H1 (cell line): ENCODE data around the gene WDR89. TPM values are rescaled to one million over a fixed set of nuclear protein-coding genes. Genes with fewer than 3 reads are reported as not detected.
"Not testable (repeated sequence)": the region's sequence is repeated elsewhere in the genome, so short reads cannot be mapped to it uniquely, and the experiment has no call there.

Experiments
- CTCF ChIA-PET: fragments of 300-600 bp; sonication (Branson Sonifier 250); formaldehyde crosslinking; loops from one replicate; lab custom pipeline; 2021; ENCODE audit not compliant: partially characterized antibody; lab: Charles Lee
- POLR2A ChIA-PET: fragments of 300-600 bp; sonication (Branson Sonifier 250); formaldehyde crosslinking; loops from one replicate; lab custom pipeline; 2021; ENCODE audit warnings: inconsistent platforms; ENCODE audit not compliant: partially characterized antibody; lab: Charles Lee
- DNase-seq, 2 experiments: peaks; one replicate each; pipeline versions ENCODE4 v3.0.0 to v3.0.0-alpha.2; 2010 to 2022; ENCODE audit warnings: low spot score in 2 of 2, low read depth in 1 of 2, mixed read lengths in 1 of 2
- FAIRE-seq: peaks from 2 replicates; lab custom pipeline; 2011; peaks lifted over from hg19 to GRCh38; lab: Jason Lieb, UNC
- H2AFZ ChIP-seq: 2 replicates; pipeline ENCODE4 v1.8.1; 2012; ENCODE audit warnings: low read length, inconsistent platforms
- H2AK5ac ChIP-seq: 2 replicates; pipeline ENCODE4 v1.6.1; 2013; ENCODE audit warnings: low read depth, low read length
- H2BK120ac ChIP-seq: replicated peaks from 2 replicates; pipeline ENCODE3; 2013; ENCODE audit warnings: low read depth, low read length, inconsistent platforms
- H2BK12ac ChIP-seq: 2 replicates; pipeline ENCODE4 v1.6.1; 2013; ENCODE audit warnings: low read depth, low read length
- H2BK15ac ChIP-seq: 2 replicates; pipeline ENCODE4 v1.6.1; 2013; ENCODE audit warnings: low read length
- H2BK20ac ChIP-seq: 2 replicates; pipeline ENCODE4 v1.6.1; 2013; ENCODE audit warnings: low read length
- H2BK5ac ChIP-seq: 2 replicates; pipeline ENCODE4 v1.6.1; 2013; ENCODE audit warnings: low read depth, low read length
- H3K14ac ChIP-seq: 2 replicates; pipeline ENCODE4 v1.6.1; 2013; ENCODE audit warnings: inconsistent platforms; ENCODE audit not compliant: insufficient read length
- H3K18ac ChIP-seq: 2 replicates; pipeline ENCODE4 v1.6.1; 2013; ENCODE audit warnings: low read length; ENCODE audit errors: extremely low read depth
- H3K23ac ChIP-seq: 2 replicates; pipeline ENCODE4 v1.6.1; 2013; ENCODE audit warnings: inconsistent platforms; ENCODE audit not compliant: insufficient read length
- H3K23me2 ChIP-seq: 2 replicates; pipeline ENCODE4 v1.6.1; 2013; ENCODE audit warnings: low read depth, low read length
- H3K27ac ChIP-seq: 2 replicates; pipeline ENCODE4 v1.6.1; 2011; ENCODE audit warnings: low read depth, low read length, inconsistent platforms
- H3K27me3 ChIP-seq, 4 experiments: replicated peaks in 1 of 4; 1 replicate in 1 of 4; 2 replicates in 3 of 4; pipeline versions ENCODE4 v1.6.1 to v1.8.1; 2011 to 2013; ENCODE audit warnings: low read length in 3 of 4, mild to moderate bottlenecking in 3 of 4, inconsistent platforms in 2 of 4, mixed read lengths in 2 of 4, moderate library complexity in 1 of 4; ENCODE audit not compliant: control insufficient read depth in 3 of 4, insufficient read depth in 3 of 4; ENCODE audit errors: extremely low read depth in 1 of 4
- H3K36me3 ChIP-seq, 4 experiments: 2 replicates each; pipeline versions ENCODE4 v1.6.1 to v1.8.1; 2011 to 2013; ENCODE audit warnings: mild to moderate bottlenecking in 4 of 4, low read length in 3 of 4, moderate library complexity in 2 of 4, control low read depth in 1 of 4, inconsistent platforms in 1 of 4; ENCODE audit not compliant: insufficient read depth in 4 of 4, control insufficient read depth in 2 of 4
- H3K4ac ChIP-seq: replicated peaks from 2 replicates; pipeline ENCODE3; 2013; ENCODE audit warnings: low read length, low read depth, mixed read lengths, inconsistent platforms; ENCODE audit not compliant: insufficient read length
- H3K4me1 ChIP-seq, 4 experiments: replicated peaks in 1 of 4; 1 replicate in 1 of 4; 2 replicates in 3 of 4; pipeline versions ENCODE4 v1.6.1 to v1.8.1; 2011 to 2013; ENCODE audit warnings: low read length in 3 of 4, inconsistent platforms in 2 of 4, mixed read lengths in 1 of 4; ENCODE audit not compliant: insufficient read depth in 4 of 4, control insufficient read depth in 3 of 4
- H3K4me2 ChIP-seq, 2 experiments: 2 replicates each; pipeline versions ENCODE4 v1.6.1 to v1.8.1; 2011 to 2013; ENCODE audit warnings: low read depth in 2 of 2, low read length in 2 of 2, control low read depth in 1 of 2, inconsistent platforms in 1 of 2, mild to moderate bottlenecking in 1 of 2; ENCODE audit not compliant: insufficient read depth in 1 of 2
- H3K4me3 ChIP-seq, 4 experiments: fragments of 200-600, 300-600 bp in 1 of 4; sonication (generic), shearing (Covaris generic), sonication (Bioruptor Twin) in 1 of 4; 2 replicates each; pipeline versions ENCODE4 v1.5.1 to v1.8.1; 2011 to 2016; ENCODE audit warnings: low read length in 4 of 4, low read depth in 3 of 4, control low read depth in 2 of 4, inconsistent platforms in 2 of 4, mild to moderate bottlenecking in 2 of 4, mixed read lengths in 1 of 4, moderate library complexity in 1 of 4; ENCODE audit not compliant: insufficient read depth in 2 of 4; ENCODE audit errors: extremely low read depth in 1 of 4
- H3K56ac ChIP-seq: replicated peaks from 2 replicates; pipeline ENCODE3; 2013; ENCODE audit warnings: low read depth, mild to moderate bottlenecking, mixed read lengths, low read length, inconsistent platforms; ENCODE audit not compliant: insufficient read length
- H3K79me1 ChIP-seq: 2 replicates; pipeline ENCODE4 v1.6.1; 2013; ENCODE audit warnings: low read depth, low read length, control low read depth
- H3K79me2 ChIP-seq, 2 experiments: 2 replicates each; pipeline versions ENCODE4 v1.6.1 to v1.8.1; 2012 to 2013; ENCODE audit warnings: low read length in 2 of 2, mild to moderate bottlenecking in 2 of 2, inconsistent platforms in 1 of 2; ENCODE audit not compliant: insufficient read depth in 2 of 2, control insufficient read depth in 1 of 2
- H3K9ac ChIP-seq, 4 experiments: replicated peaks in 1 of 4; 1 replicate in 1 of 4; 2 replicates in 3 of 4; pipeline versions ENCODE4 v1.6.1 to v1.8.1; 2011 to 2013; ENCODE audit warnings: low read depth in 3 of 4, low read length in 3 of 4, control low read depth in 2 of 4, mild to moderate bottlenecking in 2 of 4, moderate library complexity in 2 of 4, inconsistent platforms in 1 of 4; ENCODE audit errors: extremely low read depth in 1 of 4
- H3K9me3 ChIP-seq, 2 experiments: 2 replicates each; pipeline versions ENCODE4 v1.6.1 to v1.8.1; 2012 to 2013; ENCODE audit warnings: mild to moderate bottlenecking in 2 of 2, moderate library complexity in 2 of 2, control low read depth in 1 of 2, inconsistent platforms in 1 of 2, low read depth in 1 of 2, low read length in 1 of 2, mixed read lengths in 1 of 2; ENCODE audit not compliant: insufficient read depth in 2 of 2
- H4K20me1 ChIP-seq, 2 experiments: replicated peaks in 1 of 2; 2 replicates each; pipeline versions ENCODE3 to v1.8.1; 2011 to 2013; ENCODE audit warnings: inconsistent platforms in 2 of 2, low read length in 2 of 2, mild to moderate bottlenecking in 1 of 2; ENCODE audit not compliant: insufficient read depth in 2 of 2, control insufficient read depth in 1 of 2
- H4K5ac ChIP-seq: 2 replicates; pipeline ENCODE4 v1.6.1; 2013; ENCODE audit warnings: low read length, low read depth, mixed read lengths, inconsistent platforms; ENCODE audit not compliant: insufficient read length
- H4K8ac ChIP-seq: 2 replicates; pipeline ENCODE4 v1.8.0; 2013; ENCODE audit warnings: mild to moderate bottlenecking, moderate library complexity, low read length, inconsistent platforms; ENCODE audit not compliant: insufficient read depth; ENCODE audit errors: extremely low read depth
- H4K91ac ChIP-seq: replicated peaks from 2 replicates; pipeline ENCODE3; 2013; ENCODE audit warnings: low read length, mixed read lengths, inconsistent platforms; ENCODE audit not compliant: insufficient read length
- WGBS, 2 experiments: shearing (Covaris generic) in 1 of 2; methylation state at CpG; one replicate each; pipeline versions ENCODE4 v1.1.6 to v1.1.7; 2013 to 2015; ENCODE audit warnings: low lambda C conversion rate in 2 of 2, mixed read lengths in 2 of 2, inconsistent platforms in 1 of 2, low coverage in 1 of 2, missing lambda C conversion rate in 1 of 2; ENCODE audit not compliant: insufficient replicate concordance in 2 of 2, insufficient coverage in 1 of 2, insufficient read length in 1 of 2; ENCODE audit errors: extremely low coverage in 1 of 2, missing lambda C conversion rate in 1 of 2; 5-methylcytosine and 5-hydroxymethylcytosine counted together
- polyA plus RNA-seq, 7 experiments: library from polyadenylated mRNA; depleted of rRNA in 3 of 7; stranded (reverse) in 5 of 7; unstranded in 2 of 7; fragments of >200 nt in 5 of 7; fragments of 200-250 nt in 2 of 7; gene quantifications; 1 replicate in 5 of 7; 2 replicates in 1 of 7; 4 replicates in 1 of 7; pipeline versions ENCODE4 v1.2.1 to v1.2.3, GENCODE V29; 2011 to 2013; ENCODE audit warnings: missing spikeins in 2 of 7, mixed read lengths in 2 of 7
- total RNA-seq: library from RNA; stranded (reverse); fragmentation: NEBNext Ultra II Directional; extraction: Animal tissue kit (Norgen Biotek cat#: 25700); gene quantifications from 2 replicates; pipeline ENCODE4 v1.2.1, GENCODE V29; 2021

Gene WDR89
- total and polyA plus RNA-seq, 2 of the 8 experiments (the other 6 are each of a cell fraction or from before 2014, with no cell fraction given) = 8.3 to 32.9 TPM

- not testable (repeated sequence) for H2BK5ac ChIP-seq, H4K20me1 ChIP-seq
- CTCF ChIA-PET = interaction anchor here (1.1 kb wide), 1 partner anchor 14 kb away, joined by 4 read pairs; no protein-coding TSS in a partner anchor
Measured at GRCh38 chr14:63661881-63662280, 20.2 kb upstream of the WDR89 start.

More at GRCh38 chr14:63661881-63662280, 20.2 kb upstream of the WDR89 start:
- not testable (repeated sequence) for H3K4me2 ChIP-seq, H3K23ac ChIP-seq, H2BK120ac ChIP-seq, H3K4me1 ChIP-seq, H3K36me3 ChIP-seq, H3K79me2 ChIP-seq, H3K18ac ChIP-seq, FAIRE-seq, H3K14ac ChIP-seq, H4K8ac ChIP-seq, H2BK15ac ChIP-seq, H3K9ac ChIP-seq, DNase-seq, H2AFZ ChIP-seq, H3K27me3 ChIP-seq, H3K56ac ChIP-seq, H3K79me1 ChIP-seq, H3K23me2 ChIP-seq, H2BK12ac ChIP-seq, H3K27ac ChIP-seq, H2BK20ac ChIP-seq, H3K4me3 ChIP-seq, H4K91ac ChIP-seq, H3K9me3 ChIP-seq, H4K5ac ChIP-seq, H3K4ac ChIP-seq, H2AK5ac ChIP-seq
- WGBS, 2 experiments = 93% methylated on average over 10 of the region's 10 CpGs; no CpG with 5 or more reads in 1 of the 2 experiments
- POLR2A ChIA-PET = interaction anchor here (1.4 to 1.6 kb wide), 2 partner anchors 19 to 23 kb away, joined by 4 to 5 read pairs; no protein-coding TSS in a partner anchor
